Lung (tissue), 12 donors: ENCODE results near the gene LARGE1. TPM values are rescaled to one million over a fixed set of nuclear protein-coding genes. Genes with fewer than 3 reads are reported as not detected.
A peak's percentile ranks its signal among the peaks of the same experiment; 100 is the strongest.

Experiments
- ATAC-seq: fragments of 200-7000 bp; cut with Tn5 transposase; one replicate; pipeline ENCODE4 v1.9.1; 2020; ENCODE audit warnings: moderate number of reproducible peaks; ENCODE audit not compliant: insufficient read depth, low FRiP score
- DNase-seq, 3 donors: peaks; one replicate each; pipeline ENCODE4 v3.0.0-alpha.2; 2013 to 2017
- H3K27ac ChIP-seq, 2 donors: one replicate each; pipeline ENCODE4 v1.5.1; 2013; ENCODE audit warnings: mild to moderate bottlenecking in 2 of 2, moderate library complexity in 2 of 2, control low read depth in 1 of 2, inconsistent platforms in 1 of 2, low read depth in 1 of 2, low read length in 1 of 2
- H3K27me3 ChIP-seq, 3 donors: one replicate each; pipeline ENCODE4 v1.5.1; 2013; ENCODE audit warnings: low read length in 2 of 3; ENCODE audit not compliant: control insufficient read depth in 3 of 3, insufficient read depth in 3 of 3
- H3K36me3 ChIP-seq, 4 donors: one replicate each; pipeline ENCODE4 v1.5.1; 2013; ENCODE audit warnings: low read length in 4 of 4, mild to moderate bottlenecking in 1 of 4, moderate library complexity in 1 of 4; ENCODE audit not compliant: control insufficient read depth in 4 of 4, insufficient read depth in 4 of 4
- H3K4me1 ChIP-seq, 5 donors: one replicate each; pipeline ENCODE4 v1.5.1; 2013; ENCODE audit warnings: low read length in 5 of 5, mild to moderate bottlenecking in 2 of 5, moderate library complexity in 1 of 5; ENCODE audit not compliant: control insufficient read depth in 5 of 5, insufficient read depth in 5 of 5
- H3K4me3 ChIP-seq: one replicate; pipeline ENCODE4 v1.5.1; 2013; ENCODE audit warnings: mild to moderate bottlenecking, control low read depth, moderate library complexity
- H3K9ac ChIP-seq, 2 donors: one replicate each; pipeline ENCODE4 v1.5.1; 2013; ENCODE audit warnings: low read length in 2 of 2, control low read depth in 1 of 2; ENCODE audit not compliant: insufficient read depth in 1 of 2
- H3K9me3 ChIP-seq, 4 donors: one replicate each; pipeline ENCODE4 v1.5.1; 2013; ENCODE audit warnings: low read length in 3 of 4, mild to moderate bottlenecking in 1 of 4, moderate library complexity in 1 of 4; ENCODE audit not compliant: control insufficient read depth in 4 of 4, insufficient read depth in 3 of 4
- CTCF ChIP-seq: IDR thresholded peaks from 2 replicates; pipeline ENCODE4 v1.5.1; 2012; ENCODE audit warnings: mild to moderate bottlenecking; ENCODE audit errors: control extremely low read depth, extremely low read depth
- WGBS, 2 donors: extraction: QIAGEN DNeasy Blood & Tissue Kit; methylation state at CpG; one replicate each; pipeline ENCODE4 v1.1.7; 2013; 5-methylcytosine and 5-hydroxymethylcytosine counted together
- polyA plus RNA-seq, 2 donors: library from polyadenylated mRNA; stranded (reverse); fragments of 200-250 nt; gene quantifications; one replicate each; pipeline ENCODE4 v1.2.1, GENCODE V29; 2013
- total RNA-seq, 2 donors: library from RNA; depleted of rRNA in 1 of 2; stranded (reverse); fragments of >200 nt in 1 of 2; gene quantifications; one replicate each; pipeline ENCODE4 v1.2.1, GENCODE V29; 2014 to 2021
- donor health status: control.
- donor health status: control.
- donor health status: Bipolar disorder and iron deficiency.
- donor health status: healthy.
- donor health status: DM: yes; HTN: yes; CAD: no.

Gene LARGE1
- total and polyA plus RNA-seq, 4 donors, result 2.9 to 41.1 (median 15.4) TPM

- peaks cover 0 to 8% (median 0%) of the 10 kb centered on the region in 5 donors for H3K4me1 ChIP-seq
- no peak overlapping the region for H3K4me3 ChIP-seq
- WGBS, 2 donors, result 91 to 92% methylated on average over 5 of the region's 5 CpGs
- no peaks in the 10 kb centered on the region for H3K9me3 ChIP-seq
- no peak for ATAC-seq
- H3K27me3 ChIP-seq, result peaks cover 0 to 4% (median 0%) of the 10 kb centered on the region in 3 donors
- no peak overlapping the region for H3K9ac ChIP-seq
- H3K36me3 ChIP-seq, result no peaks in the 10 kb centered on the region
- no peak for DNase-seq
- TF ChIP-seq CTCF, result no peak
- H3K27ac ChIP-seq, result no peak overlapping the region
These were observed 7.5 kb upstream of the LARGE1 start for GRCh38 chr22:33927752-33928151.

GRCh38 chr22:33925194-33925593 lies 4.9 kb upstream of the LARGE1 start:
- 86 to 92% methylated on average over 4 of the region's 4 CpGs for WGBS, 2 donors

GRCh38 chr22:33923660-33924246 lies 3.5 kb upstream of the LARGE1 start:
- Histone ChIP-seq H3K36me3 (no peaks in the 10 kb centered on the region), H3K9ac (no peak overlapping the region), H3K27me3 (peaks cover 0 to 4% (median 0%) of the 10 kb centered on the region in 3 donors), H3K9me3 (no peaks in the 10 kb centered on the region), H3K4me1 (peaks cover 0 to 25% (median 1%) of the 10 kb centered on the region in 5 donors), H3K4me3 (no peak overlapping the region), H3K27ac (no peak overlapping the region)
- DNase-seq (peak; percentile 60 to 87 (median 80)), ATAC-seq (no peak)
- peak; percentile 31 for TF ChIP-seq CTCF
- WGBS, 2 donors, result 41 to 49% methylated on average over 17 of the region's 17 CpGs

More at GRCh38 chr22:33925194-33925593, 4.9 kb upstream of the LARGE1 start:
- H3K4me1 ChIP-seq, result peaks cover 0 to 16% (median 0%) of the 10 kb centered on the region in 5 donors
- no peaks in the 10 kb centered on the region for H3K9me3 ChIP-seq
- no peak for TF ChIP-seq CTCF
- no peak overlapping the region for H3K4me3 ChIP-seq
- no peak overlapping the region for H3K9ac ChIP-seq
- no peaks in the 10 kb centered on the region for H3K36me3 ChIP-seq
- no peak for DNase-seq
- peaks cover 0 to 4% (median 0%) of the 10 kb centered on the region in 3 donors for H3K27me3 ChIP-seq
- no peak overlapping the region for H3K27ac ChIP-seq
- ATAC-seq, result no peak

GRCh38 chr22:33923033-33923432 lies 2.8 kb upstream of the LARGE1 start:
- peaks cover 0 to 4% (median 0%) of the 10 kb centered on the region in 3 donors for H3K27me3 ChIP-seq
- DNase-seq (peak in 1 of 3 donors; percentile 7), ATAC-seq (no peak)
- H3K9me3 ChIP-seq, result no peaks in the 10 kb centered on the region
- no peak overlapping the region for H3K27ac ChIP-seq
- TF ChIP-seq CTCF, result no peak
- no peak overlapping the region for H3K4me3 ChIP-seq
- peaks cover 0 to 30% (median 7%) of the 10 kb centered on the region in 5 donors for H3K4me1 ChIP-seq
- WGBS, 2 donors, result 1 to 2% methylated on average over 5 of the region's 5 CpGs
- H3K9ac ChIP-seq, result peak overlapping the region in 1 of 2 donors; percentile 30
- H3K36me3 ChIP-seq, result no peaks in the 10 kb centered on the region
